ENCODE results near the gene LTBP4. TPM values are rescaled to one million over a fixed set of nuclear protein-coding genes. Genes with fewer than 3 reads are reported as not detected.
"Not testable (repeated sequence)": the region's sequence is repeated elsewhere in the genome, so short reads cannot be mapped to it uniquely, and the experiment has no call there.

Gene LTBP4
- total and polyA plus RNA-seq, 3 experiments from 2014 or later, result 40.0 to 111 (median 103) TPM

DNA sequence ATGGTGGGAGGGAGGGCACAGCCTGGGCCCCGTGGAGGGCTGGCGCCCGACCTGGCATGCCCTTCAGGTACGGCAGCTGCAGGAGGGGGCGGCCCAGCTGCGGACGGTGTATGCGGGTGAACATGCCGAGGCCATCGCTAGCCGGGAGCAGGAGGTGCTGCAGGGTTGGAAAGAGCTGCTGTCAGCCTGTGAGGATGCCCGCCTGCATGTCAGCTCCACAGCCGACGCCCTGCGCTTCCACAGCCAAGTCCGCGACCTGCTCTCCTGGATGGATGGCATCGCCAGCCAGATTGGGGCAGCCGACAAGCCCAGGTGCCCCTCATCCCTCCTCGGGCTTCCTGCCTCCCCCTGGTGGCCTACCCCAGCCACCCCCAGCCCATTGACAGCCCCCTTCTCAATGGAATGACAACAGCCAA, 41.1 kb upstream of the LTBP4 start:
- peaks cover 0 to 2% (median 0%) of the 10 kb centered on the region in 3 donors for H3K4me1 Mint-ChIP-seq
- Histone ChIP-seq H3K27me3 (ENCODE audit: insufficient read depth, low read length, poor library complexity, severe bottlenecking) (peaks cover 8% of the 10 kb centered on the region), H3K36me3 (ENCODE audit: insufficient read depth, low read length) (no peaks in the 10 kb centered on the region), H3K27ac (ENCODE audit: low read depth, low read length) (no peak overlapping the region), H3K4me3 (ENCODE audit: low read length) (no peak overlapping the region), H3K9me3 (ENCODE audit: low read length) (no peaks in the 10 kb centered on the region), H3K4me1 (ENCODE audit: insufficient read depth, low read length) (no peaks in the 10 kb centered on the region)
- H3K27ac Mint-ChIP-seq, result no peak overlapping the region
- peaks cover 0 to 5% (median 1%) of the 10 kb centered on the region in 3 donors for H3K36me3 Mint-ChIP-seq
- no peak for DNase-seq
- no peak overlapping the region for H3K4me3 Mint-ChIP-seq
- peaks cover 37 to 42% of the 10 kb centered on the region in 2 donors for H3K27me3 Mint-ChIP-seq
- ChIA-PET CTCF (no interaction called here), POLR2A (no interaction called here)
- H3K9me3 Mint-ChIP-seq, result no peaks in the 10 kb centered on the region

DNA sequence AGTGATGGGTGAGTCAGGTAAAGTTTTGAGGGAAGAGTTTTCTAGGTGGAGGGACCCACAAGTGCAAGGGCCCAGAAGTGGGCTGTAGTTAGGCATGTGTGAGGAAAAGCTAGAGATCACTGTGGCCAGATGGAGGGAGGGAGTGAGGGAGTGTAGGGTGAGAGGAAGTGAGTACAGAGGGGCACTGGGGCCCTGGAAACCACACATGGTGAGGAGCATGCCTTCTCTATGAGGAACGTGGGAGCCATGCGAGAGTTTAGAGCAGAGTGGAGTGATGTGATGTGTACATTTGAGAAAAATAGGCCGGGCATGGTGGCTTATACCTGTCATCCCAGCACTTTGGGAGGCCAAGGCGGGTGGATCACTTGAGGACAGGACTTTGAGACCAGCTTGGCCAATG, 39.2 kb upstream of the LTBP4 start:
- H3K27ac ChIP-seq (ENCODE audit: low read depth, low read length), result no peak overlapping the region
- Mint-ChIP-seq H3K27ac (peak overlapping the region in 1 of 8 donors; percentile 5), H3K36me3 (peaks cover 0 to 5% (median 1%) of the 10 kb centered on the region in 3 donors), H3K4me1 (peaks cover 0 to 4% (median 0%) of the 10 kb centered on the region in 3 donors), H3K9me3 (no peaks in the 10 kb centered on the region), H3K4me3 (no peak overlapping the region), H3K27me3 (peaks cover 47 to 51% of the 10 kb centered on the region in 2 donors)
- no peak overlapping the region for H3K4me3 ChIP-seq (ENCODE audit: low read length)
- no peaks in the 10 kb centered on the region for H3K4me1 ChIP-seq (ENCODE audit: insufficient read depth, low read length)
- DNase-seq, result no peak
- POLR2A ChIA-PET, result no interaction called here
- peaks cover 15% of the 10 kb centered on the region for H3K27me3 ChIP-seq (ENCODE audit: insufficient read depth, low read length, poor library complexity, severe bottlenecking)
- no peaks in the 10 kb centered on the region for H3K36me3 ChIP-seq (ENCODE audit: insufficient read depth, low read length)
- CTCF ChIA-PET, result no interaction called here
- no peaks in the 10 kb centered on the region for H3K9me3 ChIP-seq (ENCODE audit: low read length)

DNA sequence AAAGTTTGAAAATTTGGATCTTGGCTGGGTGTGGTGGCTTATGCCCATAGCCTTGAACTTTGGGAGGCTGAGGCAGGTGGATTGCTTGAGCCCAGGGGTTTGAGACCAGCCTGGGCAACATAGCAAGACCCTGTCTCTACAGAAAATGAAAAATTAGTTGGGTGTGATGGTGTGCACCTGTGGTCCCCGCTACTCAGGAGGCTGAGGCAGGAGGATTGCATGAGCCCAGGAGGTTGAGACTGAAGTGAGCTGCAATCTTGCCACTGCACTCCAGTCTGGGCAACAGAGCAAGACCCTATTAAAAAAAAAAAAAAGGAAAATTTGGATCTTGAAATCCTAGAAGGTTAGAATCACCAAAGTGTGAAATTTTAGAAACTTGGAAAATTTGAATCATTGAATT, 36.6 kb upstream of the LTBP4 start:
- H3K36me3 ChIP-seq (ENCODE audit: insufficient read depth, low read length); H3K27ac Mint-ChIP-seq; CTCF ChIA-PET; POLR2A ChIA-PET; H3K4me3 Mint-ChIP-seq; H3K4me1 Mint-ChIP-seq; H3K4me1 ChIP-seq (ENCODE audit: insufficient read depth, low read length); H3K36me3 Mint-ChIP-seq; H3K4me3 ChIP-seq (ENCODE audit: low read length); H3K9me3 Mint-ChIP-seq; H3K27ac ChIP-seq (ENCODE audit: low read depth, low read length); DNase-seq; H3K9me3 ChIP-seq (ENCODE audit: low read length): not testable (repeated sequence)
- H3K27me3 Mint-ChIP-seq, result peaks cover 45 to 51% of the 10 kb centered on the region in 2 donors
- H3K27me3 ChIP-seq (ENCODE audit: insufficient read depth, low read length, poor library complexity, severe bottlenecking), result peaks cover 24% of the 10 kb centered on the region

DNA sequence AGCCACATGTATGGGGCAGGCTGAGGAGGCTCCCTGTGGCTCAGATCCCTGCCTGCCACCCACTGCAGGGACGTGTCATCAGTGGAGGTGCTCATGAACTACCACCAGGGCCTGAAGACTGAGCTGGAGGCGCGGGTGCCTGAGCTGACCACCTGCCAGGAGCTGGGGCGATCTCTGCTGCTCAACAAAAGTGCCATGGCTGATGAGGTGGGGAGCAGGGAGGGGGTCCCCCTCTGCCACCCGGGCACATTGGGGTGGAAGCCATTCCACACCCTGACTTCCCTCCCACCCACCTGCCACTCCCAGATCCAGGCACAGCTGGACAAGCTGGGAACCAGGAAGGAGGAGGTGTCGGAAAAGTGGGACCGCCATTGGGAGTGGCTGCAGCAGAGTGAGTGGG, 35.8 kb upstream of the LTBP4 start:
- Mint-ChIP-seq H3K36me3 (peaks cover 0 to 5% (median 1%) of the 10 kb centered on the region in 3 donors), H3K4me3 (no peak overlapping the region), H3K4me1 (peaks cover 7 to 13% (median 11%) of the 10 kb centered on the region in 3 donors), H3K27me3 (peaks cover 40 to 50% of the 10 kb centered on the region in 2 donors), H3K27ac (no peak overlapping the region), H3K9me3 (no peaks in the 10 kb centered on the region)
- DNase-seq, result no peak
- Histone ChIP-seq H3K4me3 (ENCODE audit: low read length) (no peak overlapping the region), H3K27ac (ENCODE audit: low read depth, low read length) (no peak overlapping the region), H3K36me3 (ENCODE audit: insufficient read depth, low read length) (no peaks in the 10 kb centered on the region), H3K27me3 (ENCODE audit: insufficient read depth, low read length, poor library complexity, severe bottlenecking) (peaks cover 24% of the 10 kb centered on the region), H3K4me1 (ENCODE audit: insufficient read depth, low read length) (peaks cover 8% of the 10 kb centered on the region), H3K9me3 (ENCODE audit: low read length) (no peaks in the 10 kb centered on the region)
- POLR2A ChIA-PET, result no interaction called here
- CTCF ChIA-PET, result no interaction called here

DNA sequence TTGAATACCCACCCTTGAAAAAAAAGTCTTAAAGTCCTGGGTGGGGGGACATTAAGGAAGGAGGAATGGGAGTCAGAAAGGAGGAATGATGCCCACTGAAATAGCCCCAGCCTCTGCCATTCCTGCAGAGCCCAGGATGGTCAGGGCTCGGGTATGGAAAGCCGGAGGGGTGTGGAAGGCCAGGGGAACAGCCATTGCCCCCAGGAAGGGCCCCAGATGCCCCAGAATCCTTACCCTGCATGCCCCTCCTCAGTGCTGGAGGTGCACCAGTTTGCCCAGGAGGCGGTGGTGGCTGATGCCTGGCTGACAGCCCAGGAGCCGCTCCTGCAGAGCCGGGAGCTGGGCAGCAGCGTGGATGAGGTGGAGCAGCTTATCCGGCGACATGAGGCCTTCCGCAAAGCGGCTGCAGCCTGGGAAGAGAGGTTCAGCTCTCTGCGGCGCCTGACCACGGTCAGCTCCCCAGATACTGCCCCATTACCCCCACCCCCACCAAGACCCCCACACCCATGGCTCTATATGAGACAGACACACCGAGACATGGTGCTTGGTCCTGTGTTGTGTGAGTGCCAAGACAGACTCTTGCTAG, 35.2 kb upstream of the LTBP4 start:
- Mint-ChIP-seq H3K27ac (no peak overlapping the region), H3K36me3 (peaks cover 0 to 5% (median 1%) of the 10 kb centered on the region in 3 donors)
- peaks cover 20% of the 10 kb centered on the region for H3K27me3 ChIP-seq (ENCODE audit: insufficient read depth, low read length, poor library complexity, severe bottlenecking)

DNA sequence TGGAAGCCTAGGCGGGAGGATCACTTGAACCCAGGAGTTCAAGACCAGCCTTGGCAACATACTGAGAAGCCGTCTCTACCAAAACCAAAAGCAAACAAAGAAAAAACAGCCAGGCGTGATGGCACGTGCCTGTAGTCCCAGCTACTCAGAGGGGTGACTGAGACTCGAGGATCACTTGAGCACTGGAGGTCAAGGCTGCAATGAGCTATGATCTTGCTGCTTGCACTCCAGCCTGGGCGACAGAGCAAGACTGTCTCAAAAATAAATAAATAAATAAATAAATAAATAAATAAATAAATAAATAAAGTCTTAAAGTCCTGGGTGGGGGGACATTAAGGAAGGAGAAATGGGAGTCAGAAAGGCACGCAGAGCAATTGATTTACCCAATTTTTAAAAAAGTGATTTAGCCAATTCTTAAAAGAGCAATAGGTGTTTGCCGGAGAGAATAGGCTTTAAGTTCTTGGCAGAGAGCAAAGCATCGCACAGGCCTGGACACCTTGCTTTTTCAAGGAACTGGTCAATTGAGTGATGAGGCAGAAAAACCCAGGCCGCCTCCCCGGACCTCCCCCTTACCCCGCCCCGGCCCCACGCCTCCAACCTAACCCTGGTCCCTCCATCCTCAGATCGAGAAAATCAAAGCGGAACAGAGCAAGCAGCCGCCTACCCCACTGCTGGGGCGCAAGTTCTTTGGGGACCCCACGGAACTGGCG, 34.0 kb upstream of the LTBP4 start:
- Mint-ChIP-seq H3K36me3 (no peaks in the 10 kb centered on the region), H3K4me3 (peak overlapping the region in 3 of 7 donors; percentile 20 to 64 (median 41)), H3K4me1 (peaks cover 13 to 20% (median 18%) of the 10 kb centered on the region in 3 donors), H3K27ac (peak overlapping the region in 1 of 8 donors; percentile 33), H3K9me3 (no peaks in the 10 kb centered on the region), H3K27me3 (peaks cover 29 to 39% of the 10 kb centered on the region in 2 donors)
- no peak for DNase-seq
- Histone ChIP-seq H3K36me3 (ENCODE audit: insufficient read depth, low read length) (no peaks in the 10 kb centered on the region), H3K27ac (ENCODE audit: low read depth, low read length) (no peak overlapping the region), H3K27me3 (ENCODE audit: insufficient read depth, low read length, poor library complexity, severe bottlenecking) (peaks cover 16% of the 10 kb centered on the region), H3K9me3 (ENCODE audit: low read length) (no peaks in the 10 kb centered on the region), H3K4me3 (ENCODE audit: low read length) (no peak overlapping the region), H3K4me1 (ENCODE audit: insufficient read depth, low read length) (peaks cover 14% of the 10 kb centered on the region)
- CTCF ChIA-PET, result interaction anchor here (1.5 kb wide), 1 partner anchor 67 kb away, joined by 4 read pairs; no protein-coding TSS in a partner anchor
- POLR2A ChIA-PET, result no interaction called here

More for the DNA sequence above, 35.2 kb upstream of the LTBP4 start:
- Mint-ChIP-seq H3K27me3 (peaks cover 36 to 50% of the 10 kb centered on the region in 2 donors), H3K4me1 (peaks cover 12 to 19% (median 17%) of the 10 kb centered on the region in 3 donors), H3K4me3 (peak overlapping the region in 2 of 7 donors; percentile 23 to 41), H3K9me3 (no peaks in the 10 kb centered on the region)
- DNase-seq, result no peak
- CTCF ChIA-PET, result no interaction called here
- Histone ChIP-seq H3K4me1 (ENCODE audit: insufficient read depth, low read length) (peaks cover 9% of the 10 kb centered on the region), H3K27ac (ENCODE audit: low read depth, low read length) (no peak overlapping the region), H3K9me3 (ENCODE audit: low read length) (no peaks in the 10 kb centered on the region), H3K36me3 (ENCODE audit: insufficient read depth, low read length) (no peaks in the 10 kb centered on the region), H3K4me3 (ENCODE audit: low read length) (no peak overlapping the region)
- POLR2A ChIA-PET, result no interaction called here

DNA sequence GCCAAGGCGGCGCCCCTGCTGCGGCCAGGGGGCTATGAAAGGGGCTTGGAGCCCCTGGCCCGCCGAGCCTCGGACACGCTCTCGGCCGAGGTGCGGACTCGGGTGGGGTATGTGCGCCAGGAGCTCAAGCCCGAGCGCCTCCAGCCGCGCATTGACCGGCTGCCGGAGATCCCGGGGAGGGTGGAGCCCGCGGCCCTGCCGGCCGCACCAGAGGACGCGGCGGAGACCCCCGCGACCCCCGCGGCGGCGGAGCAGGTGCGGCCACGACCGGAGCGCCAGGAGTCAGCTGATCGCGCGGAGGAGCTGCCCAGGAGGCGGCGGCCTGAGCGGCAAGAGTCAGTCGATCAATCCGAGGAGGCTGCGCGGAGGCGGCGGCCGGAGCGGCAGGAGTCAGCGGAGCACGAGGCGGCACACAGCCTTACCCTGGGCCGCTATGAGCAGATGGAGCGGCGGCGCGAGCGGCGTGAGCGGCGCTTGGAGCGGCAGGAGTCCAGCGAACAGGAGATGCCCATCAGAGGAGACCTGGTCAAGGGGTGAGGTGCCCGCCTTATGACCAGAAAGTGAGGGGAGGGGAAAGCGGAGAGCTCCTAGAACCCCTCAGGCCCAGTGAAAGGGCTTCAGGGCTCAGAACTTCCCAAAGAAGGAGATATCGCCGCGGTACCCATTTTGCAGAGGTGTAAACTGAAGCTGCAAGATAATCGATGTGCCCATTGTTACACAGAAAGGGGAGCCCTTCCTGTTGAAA, 33.2 kb upstream of the LTBP4 start:
- no peaks in the 10 kb centered on the region for H3K9me3 ChIP-seq (ENCODE audit: low read length)
- H3K27me3 Mint-ChIP-seq, result peaks cover 29 to 39% of the 10 kb centered on the region in 2 donors
- H3K36me3 ChIP-seq (ENCODE audit: insufficient read depth, low read length), result no peaks in the 10 kb centered on the region
- no peak for DNase-seq
- ChIA-PET POLR2A (no interaction called here), CTCF (interaction anchor here (1.0 to 1.5 kb wide), 2 partner anchors 14 to 67 kb away, joined by 3 to 4 read pairs; no protein-coding TSS in a partner anchor)
- H3K4me3 ChIP-seq (ENCODE audit: low read length), result no peak overlapping the region
- H3K27ac Mint-ChIP-seq, result peak overlapping the region in 1 of 8 donors; percentile 33
- H3K4me1 Mint-ChIP-seq, result peaks cover 13 to 20% (median 18%) of the 10 kb centered on the region in 3 donors
- H3K36me3 Mint-ChIP-seq, result no peaks in the 10 kb centered on the region
- H3K27ac ChIP-seq (ENCODE audit: low read depth, low read length), result no peak overlapping the region
- H3K9me3 Mint-ChIP-seq, result no peaks in the 10 kb centered on the region
- H3K4me3 Mint-ChIP-seq, result peak overlapping the region in 3 of 7 donors; percentile 6 to 65 (median 20)
- peaks cover 14% of the 10 kb centered on the region for H3K4me1 ChIP-seq (ENCODE audit: insufficient read depth, low read length)
- peaks cover 16% of the 10 kb centered on the region for H3K27me3 ChIP-seq (ENCODE audit: insufficient read depth, low read length, poor library complexity, severe bottlenecking)

Measured in CD8-positive, alpha-beta memory T cell (primary cell).